Liver (tissue), 4 donors: ENCODE measurements around the gene FGD5. TPM values are rescaled to one million over a fixed set of nuclear protein-coding genes. Genes with fewer than 3 reads are reported as not detected.

Source experiments
- polyA plus RNA-seq, 2 donors: library from polyadenylated mRNA; stranded (reverse) in 1 of 2; unstranded in 1 of 2; fragments of 200-250 nt in 1 of 2; fragments of >200 nt in 1 of 2; fragmentation: Nextera tagmentation in 1 of 2; extraction: Ambion mirVana in 1 of 2; gene quantifications; one replicate each; pipeline versions ENCODE4 v1.2.1 to v1.2.3, GENCODE V29; 2013 to 2015
- total RNA-seq, 2 donors: library from RNA; depleted of rRNA; stranded (reverse); fragments of >200 nt; gene quantifications; one replicate each; pipeline ENCODE4 v1.2.3, GENCODE V29; 2014
- donor health status: healthy.
- donor health status: healthy.
- donor health status: healthy.

Gene FGD5
- total and polyA plus RNA-seq, 4 donors = 2.0 to 6.3 (median 3.1) TPM

Other genes starting within 250 kb of the FGD5 start
- gene CCDC174, start 167.2 kb upstream of the FGD5 start, total RNA-seq = 1 to 10 TPM; 4.9 to 9.1 TPM
- 10 to 100 TPM in 1 of 2 donors, 1 to 10 TPM in 1; 4.9 to 14.2 TPM for gene CCDC174, start 167.2 kb upstream of the FGD5 start, polyA plus RNA-seq
- under 1 TPM; 0.05 to 0.08 TPM for gene C3orf20, start 143.8 kb upstream of the FGD5 start, total RNA-seq
- gene C3orf20, start 143.8 kb upstream of the FGD5 start, polyA plus RNA-seq = not detected
- 10 to 100 TPM; 21.8 TPM for gene NR2C2, start 128.6 kb downstream of the FGD5 start, total RNA-seq
- gene NR2C2, start 128.6 kb downstream of the FGD5 start, polyA plus RNA-seq = 1 to 10 TPM; 3.3 to 7.3 TPM
- gene MRPS25, start 246.4 kb downstream of the FGD5 start, total RNA-seq = 10 to 100 TPM; 12.6 to 33.2 TPM
- gene MRPS25, start 246.4 kb downstream of the FGD5 start, polyA plus RNA-seq = 10 to 100 TPM; 52.6 to 55.1 TPM